WTC11 (cell line): ENCODE measurements around the gene CES5A.

Source experiments
- ATF1 ChIP-seq: sonication (generic); formaldehyde crosslinking; IDR thresholded peaks from 2 replicates; pipeline ENCODE4 v1.8.1; 2023; ENCODE audit warnings: mild to moderate bottlenecking, moderate library complexity, missing genetic modification reagents
- CTCF ChIP-seq: fragments of 200-600 bp; IDR thresholded peaks from 2 replicates; pipeline ENCODE4 v1.8.0; 2022; ENCODE audit warnings: antibody characterized with exemption
- NR3C1 ChIP-seq: sonication (generic); formaldehyde crosslinking; conservative IDR thresholded peaks from 2 replicates; pipeline ENCODE4 v1.8.1; 2023; ENCODE audit warnings: low read depth, mild to moderate bottlenecking, missing genetic modification reagents
- SP1 ChIP-seq: sonication (generic); formaldehyde crosslinking; conservative IDR thresholded peaks from 2 replicates; pipeline ENCODE4 v1.8.1; 2022; ENCODE audit warnings: missing genetic modification reagents
- TEAD4 ChIP-seq: sonication (generic); formaldehyde crosslinking; IDR thresholded peaks from 2 replicates; pipeline ENCODE4 v1.8.0; 2022; ENCODE audit warnings: mild to moderate bottlenecking, missing genetic modification reagents
- ZNF396 ChIP-seq: fragments of 250-450 bp; sonication (Bioruptor Pico); IDR thresholded peaks from 2 replicates; pipeline ENCODE4 v1.8.0; 2021; ENCODE audit warnings: mild to moderate bottlenecking, moderate library complexity, borderline replicate concordance
- ZNF416 ChIP-seq: fragments of 250-450 bp; sonication (Bioruptor Pico); IDR thresholded peaks from 2 replicates; pipeline ENCODE4 v1.9.0; 2021; ENCODE audit warnings: mild to moderate bottlenecking, inconsistent platforms
- ZNF423 ChIP-seq: fragments of 250-450 bp; sonication (Bioruptor Pico); IDR thresholded peaks from 2 replicates; pipeline ENCODE4 v2.1.2; 2022; ENCODE audit warnings: mild to moderate bottlenecking, moderate library complexity
- TF ChIP-seq, protein P1 (sequence below): sonication (generic); formaldehyde crosslinking; IDR thresholded peaks from 2 replicates; pipeline ENCODE4 v1.8.0; 2022; ENCODE audit warnings: mild to moderate bottlenecking, missing genetic modification reagents

GRCh38 chr16:55810451-55810961 is 64.7 kb downstream of the CES5A start:
- TF ChIP-seq ZNF396 (CRISPR knock-in tag) (no peak), CTCF (no peak), ATF1 (CRISPR knock-in tag) (no peak), TEAD4 (no peak), NR3C1 (CRISPR knock-in tag) (no peak), SP1 (no peak), ZNF416 (CRISPR knock-in tag) (no peak), ZNF423 (no peak)
- TF ChIP-seq, protein P1, sequence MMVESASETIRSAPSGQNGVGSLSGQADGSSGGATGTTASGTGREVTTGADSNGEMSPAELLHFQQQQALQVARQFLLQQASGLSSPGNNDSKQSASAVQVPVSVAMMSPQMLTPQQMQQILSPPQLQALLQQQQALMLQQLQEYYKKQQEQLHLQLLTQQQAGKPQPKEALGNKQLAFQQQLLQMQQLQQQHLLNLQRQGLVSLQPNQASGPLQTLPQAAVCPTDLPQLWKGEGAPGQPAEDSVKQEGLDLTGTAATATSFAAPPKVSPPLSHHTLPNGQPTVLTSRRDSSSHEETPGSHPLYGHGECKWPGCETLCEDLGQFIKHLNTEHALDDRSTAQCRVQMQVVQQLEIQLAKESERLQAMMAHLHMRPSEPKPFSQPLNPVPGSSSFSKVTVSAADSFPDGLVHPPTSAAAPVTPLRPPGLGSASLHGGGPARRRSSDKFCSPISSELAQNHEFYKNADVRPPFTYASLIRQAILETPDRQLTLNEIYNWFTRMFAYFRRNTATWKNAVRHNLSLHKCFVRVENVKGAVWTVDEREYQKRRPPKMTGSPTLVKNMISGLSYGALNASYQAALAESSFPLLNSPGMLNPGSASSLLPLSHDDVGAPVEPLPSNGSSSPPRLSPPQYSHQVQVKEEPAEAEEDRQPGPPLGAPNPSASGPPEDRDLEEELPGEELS (CRISPR knock-in tag): no peak
